Measurements from ENCODE around the gene SLFN5. TPM values are rescaled to one million over a fixed set of nuclear protein-coding genes. Genes with fewer than 3 reads are reported as not detected.

Gene SLFN5
- total RNA-seq, 1 experiment from 2014 or later: 133 TPM

GRCh38 chr17:35255316-35255715 is 12.4 kb downstream of the SLFN5 start:
- TF ChIP-seq CTCF (IDR thresholded peaks at IDR 0.05; ENCODE audit: unreplicated experiment): no peak
- no peak overlapping the region for H3K4me3 Mint-ChIP-seq (ENCODE audit: unreplicated experiment)
- intact Hi-C loops (cut with micrococcal nuclease): no loop called here
- peaks cover 25% of the 10 kb centered on the region for H3K4me1 Mint-ChIP-seq (ENCODE audit: insufficient read depth, unreplicated experiment)
- H3K36me3 Mint-ChIP-seq (ENCODE audit: insufficient read depth, unreplicated experiment): peaks cover 53% of the 10 kb centered on the region
- no peak for DNase-seq (ENCODE audit: unreplicated experiment)
- H3K27me3 Mint-ChIP-seq (ENCODE audit: insufficient read depth, unreplicated experiment): peaks cover 7% of the 10 kb centered on the region
- BruUV-seq (replicated peaks): no TSS peak
- ChIA-PET CTCF (no interaction called here), POLR2A (interaction anchor here (1.0 to 5.1 kb wide), 3 partner anchors 12 to 274 kb away, joined by 3 to 70 read pairs (median 6); partner anchors contain the start of gene SLFN5)
- no peaks in the 10 kb centered on the region for H3K9me3 Mint-ChIP-seq (ENCODE audit: unreplicated experiment)
- no peak overlapping the region for H3K27ac Mint-ChIP-seq (ENCODE audit: low read depth, unreplicated experiment)

GRCh38 chr17:35256629-35257028 is 13.8 kb downstream of the SLFN5 start:
- Mint-ChIP-seq H3K4me3 (ENCODE audit: unreplicated experiment) (no peak overlapping the region), H3K27me3 (ENCODE audit: insufficient read depth, unreplicated experiment) (peaks cover 7% of the 10 kb centered on the region), H3K27ac (ENCODE audit: low read depth, unreplicated experiment) (peak overlapping the region; percentile 22), H3K9me3 (ENCODE audit: unreplicated experiment) (no peaks in the 10 kb centered on the region), H3K4me1 (ENCODE audit: insufficient read depth, unreplicated experiment) (peaks cover 25% of the 10 kb centered on the region), H3K36me3 (ENCODE audit: insufficient read depth, unreplicated experiment) (peaks cover 59% of the 10 kb centered on the region)
- no peak for TF ChIP-seq CTCF (IDR thresholded peaks at IDR 0.05; ENCODE audit: unreplicated experiment)
- DNase-seq (ENCODE audit: unreplicated experiment): no peak
- CTCF ChIA-PET: interaction anchor here (0.6 to 1.4 kb wide), 3 partner anchors 16 to 231 kb away, joined by 3 to 4 read pairs (median 4); no protein-coding TSS in a partner anchor
- intact Hi-C loops (cut with micrococcal nuclease): no loop called here
- POLR2A ChIA-PET: interaction anchor here (0.6 to 5.1 kb wide), 16 partner anchors 10 to 537 kb away, joined by 3 to 70 read pairs (median 6); partner anchors contain the start of gene SLFN5
- no TSS peak for BruUV-seq (replicated peaks)

GRCh38 chr17:35257208-35257659 is 14.4 kb downstream of the SLFN5 start:
- ChIA-PET CTCF (interaction anchor here (0.7 to 1.8 kb wide), 8 partner anchors 14 to 860 kb away, joined by 3 to 5 read pairs (median 3); partner anchors contain the start of gene SLFN5), POLR2A (interaction anchor here (0.6 to 5.1 kb wide), 19 partner anchors 9 to 536 kb away, joined by 3 to 70 read pairs (median 4); partner anchors contain the start of genes PEX12 and SLFN5)
- no TSS peak for BruUV-seq (replicated peaks)
- H3K9me3 Mint-ChIP-seq (ENCODE audit: unreplicated experiment): no peaks in the 10 kb centered on the region
- peaks cover 25% of the 10 kb centered on the region for H3K4me1 Mint-ChIP-seq (ENCODE audit: insufficient read depth, unreplicated experiment)
- no peak overlapping the region for H3K4me3 Mint-ChIP-seq (ENCODE audit: unreplicated experiment)
- DNase-seq (ENCODE audit: unreplicated experiment): peak; percentile 95
- no peak for TF ChIP-seq CTCF (IDR thresholded peaks at IDR 0.05; ENCODE audit: unreplicated experiment)
- peaks cover 65% of the 10 kb centered on the region for H3K36me3 Mint-ChIP-seq (ENCODE audit: insufficient read depth, unreplicated experiment)
- peak overlapping the region; percentile 22 for H3K27ac Mint-ChIP-seq (ENCODE audit: low read depth, unreplicated experiment)
- intact Hi-C loops (cut with micrococcal nuclease): no loop called here
- H3K27me3 Mint-ChIP-seq (ENCODE audit: insufficient read depth, unreplicated experiment): peaks cover 7% of the 10 kb centered on the region

GRCh38 chr17:35259001-35259400 is 16.1 kb downstream of the SLFN5 start:
- CTCF ChIA-PET: interaction anchor here (1.6 kb wide), 1 partner anchor 54 kb away, joined by 3 read pairs; no protein-coding TSS in a partner anchor
- TSS peak; percentile 56 for BruUV-seq (replicated peaks)
- no peak for DNase-seq (ENCODE audit: unreplicated experiment)
- Mint-ChIP-seq H3K4me1 (ENCODE audit: insufficient read depth, unreplicated experiment) (peaks cover 12% of the 10 kb centered on the region), H3K36me3 (ENCODE audit: insufficient read depth, unreplicated experiment) (peaks cover 81% of the 10 kb centered on the region), H3K27me3 (ENCODE audit: insufficient read depth, unreplicated experiment) (peaks cover 7% of the 10 kb centered on the region), H3K9me3 (ENCODE audit: unreplicated experiment) (no peaks in the 10 kb centered on the region), H3K27ac (ENCODE audit: low read depth, unreplicated experiment) (no peak overlapping the region), H3K4me3 (ENCODE audit: unreplicated experiment) (no peak overlapping the region)
- no peak for TF ChIP-seq CTCF (IDR thresholded peaks at IDR 0.05; ENCODE audit: unreplicated experiment)
- POLR2A ChIA-PET: interaction anchor here (0.7 to 5.1 kb wide), 2 partner anchors 15 to 56 kb away, joined by 3 to 70 read pairs; partner anchors contain the start of gene SLFN5
- intact Hi-C loops (cut with micrococcal nuclease): no loop called here

All from MCF 10A (cell line).